HepG2 (cell line): ENCODE data around the gene ADARB2. TPM values are rescaled to one million over a fixed set of nuclear protein-coding genes. Genes with fewer than 3 reads are reported as not detected.

Source experiments
- ATAC-seq: fragments of 200-7000 bp; cut with Tn5 transposase; 3 replicates; pipeline ENCODE4 v1.9.1; 2020; ENCODE audit warnings: mild to moderate bottlenecking, moderate library complexity
- BruUV-seq: library from RNA; stranded (reverse); fragments of 400-500 nt; replicated peaks from 2 replicates; lab custom pipeline; 2021; lab: Mats Ljungman, UMichigan
- CTCF ChIA-PET: fragments of 300-600 bp; formaldehyde crosslinking; extraction: SDS; loops from one replicate; lab custom pipeline; 2021; ENCODE audit warnings: low total read pairs, inconsistent platforms, low intra/inter-chr PET ratio; lab: Yijun Ruan, JAX
- POLR2A ChIA-PET: fragments of 350-600 bp; sonication (Branson Sonifier 250); formaldehyde crosslinking; loops from one replicate; lab custom pipeline; 2020; ENCODE audit warnings: antibody characterized with exemption, inconsistent platforms; lab: Yijun Ruan, JAX
- DNase-seq: peaks from one replicate; pipeline ENCODE4 v3.0.0-alpha.2; 2015; ENCODE audit warnings: low spot score
- FAIRE-seq: peaks from 3 replicates; lab custom pipeline; 2011; peaks lifted over from hg19 to GRCh38; lab: Jason Lieb, UNC
- H2AFZ ChIP-seq: one replicate; pipeline ENCODE4 v1.6.1; 2011; ENCODE audit warnings: low read length, inconsistent platforms
- H3K27ac ChIP-seq: fragments of 300-600 bp; 3 replicates; pipeline ENCODE4 v1.8.0; 2011; ENCODE audit warnings: mixed run types, mild to moderate bottlenecking, mixed read lengths, low read length, inconsistent platforms; ENCODE audit not compliant: insufficient read depth; ENCODE audit errors: extremely low read length
- H3K27me3 ChIP-seq, 2 experiments: fragments of 200-600 bp in 1 of 2; 2 replicates in 1 of 2; 3 replicates in 1 of 2; pipeline versions ENCODE4 v1.6.0 to v1.8.0; 2011; ENCODE audit warnings: low read length in 2 of 2, mild to moderate bottlenecking in 2 of 2, moderate library complexity in 2 of 2, inconsistent platforms in 1 of 2; ENCODE audit not compliant: insufficient read depth in 2 of 2, control insufficient read depth in 1 of 2
- H3K36me3 ChIP-seq, 2 experiments: fragments of 200-600 bp in 1 of 2; replicated peaks in 1 of 2; 2 replicates in 1 of 2; 3 replicates in 1 of 2; pipeline versions ENCODE4 v1.5.1 to v1.8.0; 2011; ENCODE audit warnings: low read length in 2 of 2, inconsistent platforms in 1 of 2; ENCODE audit not compliant: insufficient read depth in 2 of 2, control insufficient read depth in 1 of 2
- H3K4me1 ChIP-seq: 2 replicates; pipeline ENCODE4 v1.5.1; 2012; ENCODE audit warnings: low read length, inconsistent platforms; ENCODE audit not compliant: insufficient read depth
- H3K4me2 ChIP-seq: 2 replicates; pipeline ENCODE4 v1.6.0; 2011; ENCODE audit warnings: low read depth, low read length, inconsistent platforms
- H3K4me3 ChIP-seq, 3 experiments: fragments of 200-600 bp in 1 of 3; sonication (generic), shearing (Covaris generic) in 1 of 3; replicated peaks in 1 of 3; 2 replicates each; pipeline ENCODE4 v1.5.1; 2011 to 2016; ENCODE audit warnings: low read length in 3 of 3, inconsistent platforms in 2 of 3, low read depth in 2 of 3, mild to moderate bottlenecking in 2 of 3, control low read depth in 1 of 3, mixed read lengths in 1 of 3; ENCODE audit not compliant: insufficient read depth in 1 of 3
- H3K79me2 ChIP-seq: one replicate; pipeline ENCODE4 v1.6.1; 2011; ENCODE audit warnings: low read length, inconsistent platforms; ENCODE audit not compliant: insufficient read depth
- H3K9ac ChIP-seq: 2 replicates; pipeline ENCODE4 v1.6.0; 2011; ENCODE audit warnings: mild to moderate bottlenecking, low read depth, low read length, inconsistent platforms; ENCODE audit not compliant: insufficient read depth
- H3K9me3 ChIP-seq: 2 replicates; pipeline ENCODE4 v1.5.1; 2012; ENCODE audit warnings: mild to moderate bottlenecking, low read length
- H4K20me1 ChIP-seq: 2 replicates; pipeline ENCODE4 v1.6.0; 2011; ENCODE audit warnings: inconsistent platforms, mild to moderate bottlenecking, low read length, moderate library complexity; ENCODE audit not compliant: insufficient read depth
- HNF4G ChIP-seq, 2 experiments: sonication (generic) in 1 of 2; formaldehyde crosslinking in 1 of 2; IDR thresholded peaks; 2 replicates each; pipeline versions ENCODE4 v1.4.0 to v1.6.1; 2011 to 2020; ENCODE audit warnings: borderline replicate concordance in 2 of 2, low read depth in 2 of 2, mild to moderate bottlenecking in 2 of 2, low read length in 1 of 2, missing genetic modification reagents in 1 of 2, moderate library complexity in 1 of 2
- RFXANK ChIP-seq: IDR thresholded peaks from 2 replicates; pipeline ENCODE4 v1.6.1; 2016
- SKIL ChIP-seq: sonication (generic); formaldehyde crosslinking; IDR thresholded peaks from 2 replicates; pipeline ENCODE4 v1.8.0; 2022; ENCODE audit warnings: missing genetic modification reagents, mild to moderate bottlenecking, moderate library complexity, borderline replicate concordance
- SP1 ChIP-seq, 2 experiments: fragments of 450-650 bp in 1 of 2; sonication (generic) in 1 of 2; formaldehyde crosslinking in 1 of 2; IDR thresholded peaks; 2 replicates each; pipeline versions ENCODE4 v1.4.0 to v1.6.1; 2016 to 2020; ENCODE audit warnings: missing genetic modification reagents in 1 of 2
- ZNF329 ChIP-seq: sonication (generic); formaldehyde crosslinking; IDR thresholded peaks from 2 replicates; pipeline ENCODE4 v1.9.0; 2021; ENCODE audit warnings: low read depth, mild to moderate bottlenecking, missing genetic modification reagents
- WGBS: methylation state at CpG from one replicate; pipeline ENCODE4 v1.1.6; 2017; ENCODE audit warnings: low lambda C conversion rate; 5-methylcytosine and 5-hydroxymethylcytosine counted together
- in situ Hi-C: cut with HindIII; loops from 2 replicates; pipeline ENCODE4 v1.10.0; 2017; ENCODE audit warnings: low pct_unique_long_range_greater_than_20kb; ENCODE audit not compliant: extremely low pct_ligation_motif_present
- intact Hi-C: fragments of 100-400 bp; cut with micrococcal nuclease; formaldehyde crosslinking; loops from one replicate; pipeline ENCODE4 v1.10.0; 2022; ENCODE audit not compliant: unreplicated experiment
- polyA plus RNA-seq, 8 experiments: library from polyadenylated mRNA; depleted of rRNA in 3 of 8; stranded (reverse) in 7 of 8; unstranded in 1 of 8; fragments of >200 nt; fragmentation: Illumina TruSeq in 4 of 8; extraction: Trizol in 4 of 8; gene quantifications; 2 replicates each; pipeline versions ENCODE4 v1.2.1 to v1.2.3, GENCODE V29; 2011 to 2016; ENCODE audit warnings: low read depth in 4 of 8, missing spikeins in 1 of 8, mixed read lengths in 1 of 8; ENCODE audit not compliant: insufficient read depth in 1 of 8
- total RNA-seq, 5 experiments: library from RNA; depleted of rRNA; stranded (reverse); fragments of >200 nt; fragmentation: Illumina TruSeq; extraction: Trizol; gene quantifications; 2 replicates each; pipeline ENCODE4 v1.2.3, GENCODE V29; 2016; ENCODE audit warnings: low read depth in 1 of 5

Gene ADARB2
- total and polyA plus RNA-seq, 2 of the 13 experiments (the other 11 are each of a cell fraction or from before 2014, with no cell fraction given), result not detected

DNA sequence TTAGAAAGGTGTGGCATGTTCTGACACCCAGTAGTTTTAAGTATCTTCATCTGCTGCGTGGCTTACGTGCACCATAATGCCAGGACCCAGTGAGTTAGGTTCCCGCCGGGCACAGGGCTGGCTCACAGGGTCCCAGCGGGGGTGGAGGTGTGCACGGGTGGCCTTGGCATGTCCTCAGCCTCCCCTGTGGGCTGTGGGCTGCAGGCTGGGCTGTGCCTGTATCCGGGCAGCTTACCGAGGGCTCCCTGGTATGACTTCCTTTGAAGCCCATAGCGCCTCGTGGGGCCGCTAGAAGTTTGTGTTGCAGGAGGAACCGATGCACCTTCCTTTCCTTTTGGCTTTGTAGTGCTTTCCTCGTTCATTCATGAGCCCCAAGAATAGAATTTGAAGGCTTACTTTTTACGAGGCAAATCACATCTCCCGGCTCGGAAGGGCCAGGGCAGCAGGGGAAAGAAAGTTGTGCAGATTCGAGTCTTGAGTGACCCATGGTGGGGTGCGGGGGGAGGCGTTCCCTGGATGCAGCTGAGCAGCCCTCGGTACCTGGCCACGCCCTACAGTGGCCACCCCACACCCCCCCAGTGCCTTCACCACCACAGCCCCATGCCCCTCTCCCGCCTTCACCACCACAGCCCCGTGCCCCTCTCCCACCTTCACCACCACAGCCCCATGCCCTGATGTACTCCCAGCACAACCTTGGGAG is 568.0 kb downstream of the ADARB2 start:
- H3K79me2 ChIP-seq, result no peaks in the 10 kb centered on the region
- no peaks in the 10 kb centered on the region for H3K36me3 ChIP-seq
- POLR2A ChIA-PET, result no interaction called here
- H3K4me2 ChIP-seq, result no peak overlapping the region
- no peak overlapping the region for H3K27ac ChIP-seq
- ATAC-seq, result no peak
- no peaks in the 10 kb centered on the region for H3K9me3 ChIP-seq
- H3K4me1 ChIP-seq, result no peaks in the 10 kb centered on the region
- FAIRE-seq, result no peak
- intact Hi-C loops, result no loop called here
- H3K27me3 ChIP-seq, result peaks cover 11 to 84% of the 10 kb centered on the region in 2 experiments
- no peak overlapping the region for H2AFZ ChIP-seq
- no TSS peak for BruUV-seq
- TF ChIP-seq HNF4G (IDR thresholded peaks at IDR 0.05; ENCODE audit: borderline replicate concordance, low read depth, low read length), result no peak
- TF ChIP-seq HNF4G (CRISPR knock-in tag; IDR thresholded peaks at IDR 0.05; ENCODE audit: borderline replicate concordance, low read depth), result no peak
- TF ChIP-seq SKIL (CRISPR knock-in tag), result no peak
- no peak for TF ChIP-seq SP1 (IDR thresholded peaks at IDR 0.05)
- no peak for TF ChIP-seq SP1 (CRISPR knock-in tag; IDR thresholded peaks at IDR 0.05)
- no peak for TF ChIP-seq RFXANK (CRISPR knock-in tag)
- TF ChIP-seq ZNF329 (CRISPR knock-in tag), result no peak
- TF ChIP-seq, all 625 proteins: peak for 0
- WGBS, result 27% methylated on average over 15 of the region's 23 CpGs
- DNase-seq, result no peak
- in situ Hi-C loops, result no loop called here
- no peak overlapping the region for H3K4me3 ChIP-seq
- H3K9ac ChIP-seq, result no peak overlapping the region
- no peaks in the 10 kb centered on the region for H4K20me1 ChIP-seq
- CTCF ChIA-PET, result no interaction called here
